ENCODE results near the gene SLC4A9.

SLC4A9 gene, protein sequence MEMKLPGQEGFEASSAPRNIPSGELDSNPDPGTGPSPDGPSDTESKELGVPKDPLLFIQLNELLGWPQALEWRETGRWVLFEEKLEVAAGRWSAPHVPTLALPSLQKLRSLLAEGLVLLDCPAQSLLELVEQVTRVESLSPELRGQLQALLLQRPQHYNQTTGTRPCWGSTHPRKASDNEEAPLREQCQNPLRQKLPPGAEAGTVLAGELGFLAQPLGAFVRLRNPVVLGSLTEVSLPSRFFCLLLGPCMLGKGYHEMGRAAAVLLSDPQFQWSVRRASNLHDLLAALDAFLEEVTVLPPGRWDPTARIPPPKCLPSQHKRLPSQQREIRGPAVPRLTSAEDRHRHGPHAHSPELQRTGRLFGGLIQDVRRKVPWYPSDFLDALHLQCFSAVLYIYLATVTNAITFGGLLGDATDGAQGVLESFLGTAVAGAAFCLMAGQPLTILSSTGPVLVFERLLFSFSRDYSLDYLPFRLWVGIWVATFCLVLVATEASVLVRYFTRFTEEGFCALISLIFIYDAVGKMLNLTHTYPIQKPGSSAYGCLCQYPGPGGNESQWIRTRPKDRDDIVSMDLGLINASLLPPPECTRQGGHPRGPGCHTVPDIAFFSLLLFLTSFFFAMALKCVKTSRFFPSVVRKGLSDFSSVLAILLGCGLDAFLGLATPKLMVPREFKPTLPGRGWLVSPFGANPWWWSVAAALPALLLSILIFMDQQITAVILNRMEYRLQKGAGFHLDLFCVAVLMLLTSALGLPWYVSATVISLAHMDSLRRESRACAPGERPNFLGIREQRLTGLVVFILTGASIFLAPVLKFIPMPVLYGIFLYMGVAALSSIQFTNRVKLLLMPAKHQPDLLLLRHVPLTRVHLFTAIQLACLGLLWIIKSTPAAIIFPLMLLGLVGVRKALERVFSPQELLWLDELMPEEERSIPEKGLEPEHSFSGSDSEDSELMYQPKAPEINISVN

GRCh38 chr5:140360101-140360500, at the start of gene SLC4A9:
TSS of gene SLC4A9 (plus strand) at chr5:140360194. CDS start at chr5:140360237, 43 bp downstream.
- no peak for ATAC-seq

DNA sequence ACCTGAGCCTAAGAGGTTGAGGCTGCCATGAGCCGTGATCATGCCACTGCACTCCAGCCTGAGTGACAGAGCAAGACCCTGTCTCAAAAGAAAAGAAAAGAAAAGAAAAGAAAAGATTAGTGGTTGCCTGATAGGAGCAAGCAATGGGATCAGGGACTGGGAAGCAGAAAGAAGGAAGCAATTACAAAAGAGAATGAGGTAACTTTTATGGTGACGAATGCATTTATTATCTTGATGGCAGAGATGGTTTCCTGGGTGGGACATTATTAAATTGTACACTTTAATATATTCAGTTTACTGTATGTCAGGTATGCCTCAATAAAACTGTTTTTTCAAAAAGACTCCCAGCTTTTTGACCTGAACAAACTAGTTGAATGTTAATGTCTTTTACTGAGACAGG, 49.6 kb upstream of the SLC4A9 start:
- ATAC-seq, result no peak

- no peak for ATAC-seq
These were observed 49.0 kb upstream of the SLC4A9 start for GRCh38 chr5:140311011-140311467.

- no peak for ATAC-seq
These were observed 47.8 kb upstream of the SLC4A9 start for GRCh38 chr5:140312067-140312790.

- no peak for ATAC-seq
These were observed 47.2 kb upstream of the SLC4A9 start for GRCh38 chr5:140312791-140313189.

DNA sequence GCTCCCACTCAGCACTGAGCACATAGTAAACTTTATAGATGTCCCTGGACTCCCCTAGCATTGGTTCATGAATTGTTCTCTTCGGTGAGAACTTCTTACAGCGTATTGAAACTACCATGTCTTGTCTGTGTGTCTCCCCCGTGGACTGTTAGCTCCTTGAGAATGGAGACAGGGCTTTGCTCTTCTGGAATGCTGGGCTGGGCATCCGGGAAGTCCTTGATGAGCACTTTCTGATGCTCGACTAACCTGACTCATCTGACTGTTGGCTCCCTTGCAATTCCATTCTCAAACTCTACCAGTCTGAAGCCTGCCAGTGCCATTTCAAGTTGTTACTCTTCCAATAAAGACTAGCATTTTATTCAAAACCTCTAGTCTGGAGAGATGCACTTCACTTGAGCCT, 42.1 kb upstream of the SLC4A9 start:
- no peak for ATAC-seq

- ATAC-seq, result no peak
These were observed 41.2 kb upstream of the SLC4A9 start for GRCh38 chr5:140318792-140319191.

DNA sequence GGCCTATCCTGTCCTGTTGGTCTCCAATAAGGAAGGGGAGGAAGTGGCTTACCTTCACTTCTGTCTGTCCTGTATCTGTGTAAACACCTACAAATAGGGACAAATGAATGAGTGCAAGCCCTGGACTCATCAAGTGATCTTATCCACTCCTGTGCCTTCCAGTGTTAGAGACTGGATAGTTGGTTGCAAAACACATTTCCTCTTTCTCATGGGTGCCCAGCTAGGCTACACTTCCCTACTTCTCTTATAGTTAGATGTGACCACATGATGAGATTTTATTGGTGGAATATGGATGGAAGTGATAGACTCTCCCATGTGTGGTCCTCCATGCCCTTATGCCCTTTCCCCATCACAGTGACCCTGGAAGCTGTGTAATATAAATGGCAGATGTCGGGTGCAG, 40.2 kb upstream of the SLC4A9 start:
- ATAC-seq, result no peak

DNA sequence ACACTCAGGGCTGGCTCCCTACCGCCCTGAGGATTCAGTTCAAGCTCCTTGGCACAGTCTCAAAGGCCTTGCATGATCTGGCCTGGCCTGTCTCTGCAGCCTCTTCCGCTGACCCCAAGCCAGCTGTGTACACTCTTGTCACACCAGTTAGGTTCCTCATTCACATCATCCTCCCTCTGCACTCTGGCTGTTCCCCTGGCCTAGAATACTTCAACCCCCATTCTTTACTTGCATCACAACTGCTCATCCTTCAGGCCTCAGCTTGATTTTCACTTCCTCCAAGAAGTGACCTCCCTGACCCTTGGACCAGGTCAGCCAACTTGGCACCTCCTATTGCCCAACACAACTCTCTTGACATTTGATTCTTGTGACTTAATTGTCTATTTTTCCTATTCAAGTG, 38.2 kb upstream of the SLC4A9 start:
- ATAC-seq, result no peak

DNA sequence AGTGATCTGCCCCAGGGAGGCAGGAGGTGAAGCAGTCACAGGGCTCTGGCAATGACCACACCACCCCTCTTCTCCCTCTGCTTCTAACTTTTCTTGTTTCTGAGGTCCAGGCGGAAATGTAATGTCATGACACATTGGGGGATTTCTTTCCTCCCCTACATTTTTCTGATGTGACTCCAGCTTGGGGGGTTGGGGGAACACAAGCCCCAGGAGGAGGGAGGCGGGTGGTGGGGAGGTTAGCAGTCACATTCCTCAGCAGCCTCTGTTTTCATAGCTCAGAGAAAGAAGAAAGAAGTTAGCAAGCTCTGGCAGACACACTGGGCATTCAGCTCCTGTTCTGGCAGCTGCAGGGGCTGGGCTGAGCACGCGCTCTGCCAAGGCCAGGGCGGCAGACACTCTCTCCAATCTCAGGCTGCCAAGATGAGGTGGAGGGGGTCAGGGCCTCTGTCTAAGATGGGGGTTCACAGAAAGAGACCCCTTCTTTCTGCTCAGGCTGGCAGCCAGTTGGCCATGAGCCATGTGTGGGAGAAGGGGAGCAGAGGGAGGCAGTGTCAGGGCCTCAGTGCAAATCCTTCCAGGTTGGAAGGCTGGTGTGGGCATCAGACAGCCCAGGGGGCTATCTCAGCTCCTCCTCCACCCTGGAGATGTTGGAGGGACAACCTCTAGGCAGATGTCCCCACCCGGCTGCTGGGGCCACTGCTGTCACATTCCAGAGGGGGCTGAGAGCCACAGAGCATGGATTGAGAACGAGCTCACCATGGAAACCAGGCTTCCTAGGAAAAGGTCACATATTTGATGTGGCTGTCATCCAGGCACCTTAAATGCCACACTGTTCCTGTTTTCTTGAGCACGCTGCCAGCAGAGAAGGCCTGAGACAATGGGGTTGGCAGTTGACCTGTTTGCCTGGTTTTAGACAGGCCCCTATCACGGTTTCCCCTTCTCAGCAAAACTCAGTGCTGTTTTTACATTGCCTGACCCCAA, 37.0 kb upstream of the SLC4A9 start:
- ATAC-seq, result no peak

DNA sequence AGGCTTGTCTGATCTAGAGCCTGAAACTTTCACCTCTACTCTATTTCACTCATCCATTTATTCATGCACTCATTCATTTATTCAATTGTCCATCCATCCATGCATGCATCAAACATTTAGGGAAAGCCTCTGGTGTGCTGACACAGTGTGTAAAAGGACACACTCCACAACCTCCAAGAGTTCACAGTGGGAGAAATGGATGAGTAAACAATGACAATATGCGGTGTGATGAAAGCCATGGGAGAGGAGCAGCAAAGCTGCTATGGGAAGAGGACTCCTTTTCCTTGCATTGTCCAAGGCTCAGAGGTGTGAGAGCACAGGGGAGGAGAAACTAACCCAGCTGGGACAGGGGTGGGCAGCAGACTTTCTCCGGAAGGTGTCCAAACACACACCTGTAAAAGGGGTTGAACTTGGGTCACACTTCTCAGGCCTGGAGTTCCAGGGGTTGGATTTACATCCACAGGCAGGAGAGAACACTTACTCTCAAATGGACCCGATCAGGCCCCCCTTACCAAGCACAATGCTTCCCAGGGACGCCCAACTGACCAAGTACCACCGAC, 35.9 kb upstream of the SLC4A9 start:
- ATAC-seq, result no peak

GRCh38 chr5:140324617-140325241, 35.3 kb upstream of the SLC4A9 start:
- ATAC-seq, result no peak

GRCh38 chr5:140325486-140325885, 34.5 kb upstream of the SLC4A9 start:
- no peak for ATAC-seq

- ATAC-seq, result no peak
These were observed 32.4 kb upstream of the SLC4A9 start for GRCh38 chr5:140327589-140327988.

- ATAC-seq, result no peak
These were observed 31.8 kb upstream of the SLC4A9 start for GRCh38 chr5:140328036-140328764.

- no peak for ATAC-seq
These were observed 30.1 kb upstream of the SLC4A9 start for GRCh38 chr5:140329739-140330481.

DNA sequence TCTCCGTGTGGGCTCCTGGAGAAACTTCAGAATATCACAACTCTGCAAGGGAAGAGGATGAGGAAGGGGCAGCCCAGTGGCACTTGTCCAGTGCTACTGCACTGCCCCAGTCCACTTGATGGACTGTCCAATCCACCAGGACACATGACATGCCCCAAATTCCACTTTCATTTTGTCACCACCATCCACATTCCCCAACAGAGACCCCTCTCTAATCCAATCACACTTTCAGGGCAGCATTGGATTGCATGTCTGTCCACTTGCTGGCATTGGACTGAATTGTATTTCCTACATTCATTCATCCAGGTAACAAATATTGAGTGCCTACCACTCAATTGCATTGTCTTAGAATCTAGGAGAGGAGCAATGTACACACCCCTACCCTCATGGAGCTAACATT, 28.4 kb upstream of the SLC4A9 start:
- ATAC-seq, result no peak

DNA sequence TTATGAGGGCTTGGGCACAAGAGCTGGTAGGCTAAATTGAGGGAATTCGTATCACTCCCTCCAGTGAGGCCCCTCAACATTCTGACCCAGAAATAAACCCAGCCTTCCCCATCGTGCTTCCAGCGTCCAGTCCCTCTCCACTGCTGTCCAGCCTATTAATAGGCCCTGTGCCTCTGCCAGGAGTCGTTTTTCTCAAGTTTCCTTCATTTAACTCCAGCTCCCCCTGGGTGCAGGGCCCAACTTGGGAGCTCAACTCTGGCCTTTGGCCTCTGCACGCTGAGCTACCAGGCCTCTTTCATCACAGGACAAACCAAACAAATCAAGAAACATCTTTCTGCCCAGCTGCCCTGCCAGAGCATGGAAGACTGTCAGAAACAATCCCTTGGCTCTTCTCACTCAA, 23.6 kb upstream of the SLC4A9 start:
- no peak for ATAC-seq

DNA sequence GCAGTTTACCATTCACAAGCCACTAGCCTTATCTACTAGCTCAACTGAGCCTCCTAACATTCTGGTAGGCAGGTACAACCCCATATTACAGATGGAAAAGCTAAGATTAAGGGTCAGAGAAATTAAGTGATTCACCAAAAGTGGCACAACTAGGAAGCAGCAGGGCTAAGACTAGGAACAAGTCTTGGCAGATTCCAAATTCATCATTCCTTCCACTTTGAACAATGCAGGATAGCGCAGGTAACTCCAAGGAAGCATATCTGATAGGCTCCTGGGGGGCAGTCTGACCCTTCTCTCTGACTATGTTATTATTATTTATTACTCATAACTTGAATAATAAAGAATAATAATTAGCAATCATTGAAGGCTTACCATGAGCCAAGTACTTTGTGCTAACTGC, 22.1 kb upstream of the SLC4A9 start:
- no peak for ATAC-seq
